ENCODE measurements around the gene PUS10.
"Not testable (repeated sequence)": the region's sequence is repeated elsewhere in the genome, so short reads cannot be mapped to it uniquely, and the experiment has no call there.

DNA sequence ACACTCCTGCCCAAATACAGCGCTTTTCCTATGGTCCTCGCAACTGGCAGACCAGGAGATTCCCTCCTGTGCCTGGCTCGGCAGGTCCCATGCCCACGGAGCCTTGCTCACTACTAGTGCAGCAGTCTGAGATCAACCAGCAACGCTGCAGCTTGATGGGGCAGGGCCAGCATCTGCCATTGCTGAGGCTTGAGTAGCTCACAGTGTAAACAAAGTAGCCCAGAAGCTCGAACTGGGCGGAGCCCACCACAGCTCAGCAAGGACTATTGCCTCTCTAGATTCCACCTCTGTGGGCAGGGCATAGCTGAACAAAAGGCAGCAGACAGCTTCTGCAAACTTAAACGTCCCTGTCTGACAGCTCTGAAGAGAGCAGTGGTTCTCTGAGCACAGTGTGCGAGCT, 16.5 kb upstream of the PUS10 start:
- TF ChIP-seq, protein P1, sequence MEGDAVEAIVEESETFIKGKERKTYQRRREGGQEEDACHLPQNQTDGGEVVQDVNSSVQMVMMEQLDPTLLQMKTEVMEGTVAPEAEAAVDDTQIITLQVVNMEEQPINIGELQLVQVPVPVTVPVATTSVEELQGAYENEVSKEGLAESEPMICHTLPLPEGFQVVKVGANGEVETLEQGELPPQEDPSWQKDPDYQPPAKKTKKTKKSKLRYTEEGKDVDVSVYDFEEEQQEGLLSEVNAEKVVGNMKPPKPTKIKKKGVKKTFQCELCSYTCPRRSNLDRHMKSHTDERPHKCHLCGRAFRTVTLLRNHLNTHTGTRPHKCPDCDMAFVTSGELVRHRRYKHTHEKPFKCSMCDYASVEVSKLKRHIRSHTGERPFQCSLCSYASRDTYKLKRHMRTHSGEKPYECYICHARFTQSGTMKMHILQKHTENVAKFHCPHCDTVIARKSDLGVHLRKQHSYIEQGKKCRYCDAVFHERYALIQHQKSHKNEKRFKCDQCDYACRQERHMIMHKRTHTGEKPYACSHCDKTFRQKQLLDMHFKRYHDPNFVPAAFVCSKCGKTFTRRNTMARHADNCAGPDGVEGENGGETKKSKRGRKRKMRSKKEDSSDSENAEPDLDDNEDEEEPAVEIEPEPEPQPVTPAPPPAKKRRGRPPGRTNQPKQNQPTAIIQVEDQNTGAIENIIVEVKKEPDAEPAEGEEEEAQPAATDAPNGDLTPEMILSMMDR (conservative IDR thresholded peaks at IDR 0.05; ENCODE audit: low read length) = not testable (repeated sequence)
- TF ChIP-seq EZH2phosphoT487 (IDR thresholded peaks at IDR 0.05; ENCODE audit: borderline replicate concordance, low read depth, low read length) = not testable (repeated sequence)
